ENCODE results near the gene POMT1.
A peak's percentile ranks its signal among the peaks of the same experiment; 100 is the strongest.

The POMT1 gene

GRCh38 chr9:131476777-131477345 lies 25.9 kb upstream of the POMT1 start:
- DNase-seq (ENCODE audit: low read depth in 2 of 2) = no peak

- no peak for DNase-seq (ENCODE audit: low read depth in 2 of 2)
Measured at GRCh38 chr9:131477367-131477766, 25.4 kb upstream of the POMT1 start.

GRCh38 chr9:131477816-131478419 lies 24.8 kb upstream of the POMT1 start:
- no peak for DNase-seq (ENCODE audit: low read depth in 2 of 2)

GRCh38 chr9:131478421-131478868 lies 24.3 kb upstream of the POMT1 start:
- DNase-seq (ENCODE audit: low read depth in 2 of 2) = peak; percentile 22 to 32

GRCh38 chr9:131478911-131479310 lies 23.8 kb upstream of the POMT1 start:
- no peak for DNase-seq (ENCODE audit: low read depth in 2 of 2)

GRCh38 chr9:131480258-131480657 lies 22.5 kb upstream of the POMT1 start:
- no peak for DNase-seq (ENCODE audit: low read depth in 2 of 2)

GRCh38 chr9:131481441-131482342 lies 21.0 kb upstream of the POMT1 start:
- DNase-seq (ENCODE audit: low read depth in 2 of 2) = no peak

GRCh38 chr9:131482343-131483006 lies 20.2 kb upstream of the POMT1 start:
- DNase-seq (ENCODE audit: low read depth in 2 of 2) = no peak

- DNase-seq (ENCODE audit: low read depth in 2 of 2) = no peak
Measured at GRCh38 chr9:131483319-131484050, 19.2 kb upstream of the POMT1 start.

- no peak for DNase-seq (ENCODE audit: low read depth in 2 of 2)
Measured at GRCh38 chr9:131484051-131484445, 18.7 kb upstream of the POMT1 start.

- no peak for DNase-seq (ENCODE audit: low read depth in 2 of 2)
Measured at GRCh38 chr9:131484560-131485185, 18.0 kb upstream of the POMT1 start.

- DNase-seq (ENCODE audit: low read depth in 2 of 2) = no peak
Measured at GRCh38 chr9:131485206-131485605, 17.5 kb upstream of the POMT1 start.

- no peak for DNase-seq (ENCODE audit: low read depth in 2 of 2)
Measured at GRCh38 chr9:131485728-131486422, 16.8 kb upstream of the POMT1 start.

GRCh38 chr9:131487001-131487400 lies 15.7 kb upstream of the POMT1 start:
- DNase-seq (ENCODE audit: low read depth in 2 of 2) = no peak

GRCh38 chr9:131487621-131488031 lies 15.1 kb upstream of the POMT1 start:
- no peak for DNase-seq (ENCODE audit: low read depth in 2 of 2)

GRCh38 chr9:131490514-131490913 lies 12.2 kb upstream of the POMT1 start:
- DNase-seq (ENCODE audit: low read depth in 2 of 2) = no peak

- no peak for DNase-seq (ENCODE audit: low read depth in 2 of 2)
Measured at GRCh38 chr9:131491001-131491710, 11.6 kb upstream of the POMT1 start.

GRCh38 chr9:131492070-131492469 lies 10.6 kb upstream of the POMT1 start:
- DNase-seq (ENCODE audit: low read depth in 2 of 2) = no peak

GRCh38 chr9:131494296-131494870 lies 8.3 kb upstream of the POMT1 start:
- DNase-seq (ENCODE audit: low read depth in 2 of 2) = no peak

Data from stimulated activated CD8-positive, alpha-beta memory T cell treated with anti-CD3 and anti-CD28 coated beads, Interleukin-7, amount 100 ng/mL, for 1 hour (primary cell).